ENCODE measurements around the gene OR1D5. TPM values are rescaled to one million over a fixed set of nuclear protein-coding genes. Genes with fewer than 3 reads are reported as not detected.

Gene OR1D5
- total RNA-seq, 6 experiments from 2014 or later, result not detected

DNA sequence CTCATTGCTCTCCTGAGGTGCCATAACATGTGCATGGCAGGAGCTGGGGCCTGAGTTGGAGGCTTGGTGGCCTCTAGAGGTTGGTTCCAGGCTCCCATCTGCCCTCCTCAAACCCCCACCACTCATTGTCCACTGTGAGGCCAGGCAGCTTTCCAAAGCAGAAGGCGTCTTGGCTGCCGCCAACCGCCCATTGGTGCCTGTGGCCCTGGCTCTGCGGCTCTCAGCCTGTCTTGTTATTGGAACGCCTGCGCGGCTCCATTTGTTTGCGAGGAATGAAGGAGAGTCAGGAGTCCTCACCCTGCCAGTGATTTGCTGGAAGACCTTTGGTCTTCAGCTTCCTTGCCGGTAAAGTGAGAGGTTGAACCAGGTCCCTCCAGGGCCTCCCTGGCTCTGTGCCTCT lies 43.6 kb downstream of the OR1D5 start:
- H3K4me3 Mint-ChIP-seq, result no peak overlapping the region
- peaks cover 42% of the 10 kb centered on the region for H3K36me3 Mint-ChIP-seq (ENCODE audit: low read depth)
- no peak for TF ChIP-seq CTCF (IDR thresholded peaks at IDR 0.05)
- H3K27me3 Mint-ChIP-seq (ENCODE audit: insufficient read depth), result no peaks in the 10 kb centered on the region; the same call in 1 of the 2 replicates
- H3K9me3 Mint-ChIP-seq, result peaks cover 33% of the 10 kb centered on the region
- no peak for DNase-seq
- peaks cover 7% of the 10 kb centered on the region; the same call in 1 of the 2 replicates for H3K4me1 Mint-ChIP-seq (ENCODE audit: low read depth)
- H3K27ac Mint-ChIP-seq, result no peak overlapping the region

DNA sequence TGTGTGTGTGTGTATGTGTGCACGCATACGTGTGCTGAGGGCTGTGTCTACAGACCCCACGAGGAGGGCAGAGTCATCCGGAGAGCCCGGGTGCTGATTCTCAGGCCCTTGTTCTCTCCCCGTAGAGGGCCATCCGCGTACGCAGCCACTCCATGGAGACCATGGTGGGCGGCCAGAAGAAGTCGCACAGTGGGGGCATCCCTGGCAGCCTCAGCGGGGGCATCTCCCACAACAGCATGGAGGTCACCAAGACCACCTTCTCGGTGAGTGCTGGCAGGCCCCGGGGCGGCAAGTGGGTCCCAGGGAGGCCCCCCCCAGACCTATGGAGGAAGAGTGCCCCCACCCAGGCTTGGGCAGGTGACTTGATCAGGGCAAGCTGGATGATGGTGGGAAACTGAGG lies 45.5 kb downstream of the OR1D5 start:
- peaks cover 23% of the 10 kb centered on the region for H3K9me3 Mint-ChIP-seq
- peaks cover 28% of the 10 kb centered on the region for H3K36me3 Mint-ChIP-seq (ENCODE audit: low read depth)
- no peak for TF ChIP-seq CTCF (IDR thresholded peaks at IDR 0.05)
- no peaks in the 10 kb centered on the region; the same call in 1 of the 2 replicates for H3K27me3 Mint-ChIP-seq (ENCODE audit: insufficient read depth)
- peaks cover 7% of the 10 kb centered on the region; the same call in 1 of the 2 replicates for H3K4me1 Mint-ChIP-seq (ENCODE audit: low read depth)
- no peak for DNase-seq
- H3K4me3 Mint-ChIP-seq, result no peak overlapping the region
- H3K27ac Mint-ChIP-seq, result no peak overlapping the region

DNA sequence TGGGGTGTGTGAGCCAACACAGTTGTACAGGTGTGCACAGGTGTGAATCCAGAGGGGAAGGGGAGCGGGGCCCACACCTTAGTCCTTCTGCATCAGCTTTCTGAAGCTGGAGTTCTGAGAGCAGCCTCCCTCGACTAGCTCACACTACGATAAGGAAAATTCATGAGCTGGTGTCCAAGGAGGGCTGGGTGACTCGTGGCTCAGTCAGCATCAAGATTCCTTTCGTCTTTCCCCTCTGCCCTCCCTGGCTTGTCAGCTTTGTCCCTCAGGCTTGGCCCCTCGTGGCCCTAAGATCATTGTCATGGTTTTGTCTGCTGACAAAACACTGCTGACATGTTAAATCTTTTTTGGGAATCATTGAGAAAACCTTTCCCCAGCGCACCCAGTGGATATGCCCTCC lies 47.5 kb downstream of the OR1D5 start:
- H3K9me3 Mint-ChIP-seq, result peaks cover 2% of the 10 kb centered on the region
- DNase-seq, result peak; percentile 14
- peaks cover 8% of the 10 kb centered on the region for H3K36me3 Mint-ChIP-seq (ENCODE audit: low read depth)
- TF ChIP-seq CTCF (IDR thresholded peaks at IDR 0.05), result no peak
- H3K27ac Mint-ChIP-seq, result peak overlapping the region; percentile 33
- H3K27me3 Mint-ChIP-seq (ENCODE audit: insufficient read depth), result no peaks in the 10 kb centered on the region; the same call in 1 of the 2 replicates
- H3K4me1 Mint-ChIP-seq (ENCODE audit: low read depth), result peaks cover 7% of the 10 kb centered on the region; the same call in 1 of the 2 replicates
- H3K4me3 Mint-ChIP-seq, result no peak overlapping the region

GRCh38 chr17:3012926-3013581 lies 50.4 kb downstream of the OR1D5 start:
- peak; percentile 7 for DNase-seq
- H3K27me3 Mint-ChIP-seq (ENCODE audit: insufficient read depth), result no peaks in the 10 kb centered on the region; the same call in none of the 2 replicates
- peaks cover 7% of the 10 kb centered on the region; the same call in 1 of the 2 replicates for H3K4me1 Mint-ChIP-seq (ENCODE audit: low read depth)
- H3K36me3 Mint-ChIP-seq (ENCODE audit: low read depth), result peaks cover 2% of the 10 kb centered on the region; the same call in 1 of the 2 replicates
- H3K4me3 Mint-ChIP-seq, result no peak overlapping the region
- no peaks in the 10 kb centered on the region; the same call in 1 of the 2 replicates for H3K9me3 Mint-ChIP-seq
- H3K27ac Mint-ChIP-seq, result no peak overlapping the region
- TF ChIP-seq CTCF (IDR thresholded peaks at IDR 0.05), result peak; percentile 80

Other genes with a start within 250 kb of the OR1D5 start
- not detected for gene OR1D2, start 40.8 kb upstream of the OR1D5 start, total RNA-seq (2021; fragmentation: NEBNext Ultra II Directional; extraction: Animal tissue kit (Norgen Biotek cat#: 25700))
- not detected for gene OR1G1, start 63.9 kb upstream of the OR1D5 start, total RNA-seq (2021; fragmentation: NEBNext Ultra II Directional; extraction: Animal tissue kit (Norgen Biotek cat#: 25700))
- gene OR1A2, start 133.9 kb upstream of the OR1D5 start, total RNA-seq (2021; fragmentation: NEBNext Ultra II Directional; extraction: Animal tissue kit (Norgen Biotek cat#: 25700)), result not detected
- gene OR1A1, start 144.1 kb upstream of the OR1D5 start, total RNA-seq (2021; fragmentation: NEBNext Ultra II Directional; extraction: Animal tissue kit (Norgen Biotek cat#: 25700)), result not detected
- gene OR3A1, start 234.8 kb upstream of the OR1D5 start, total RNA-seq (2021; fragmentation: NEBNext Ultra II Directional; extraction: Animal tissue kit (Norgen Biotek cat#: 25700)), result not detected